Inflammatory macrophage (primary cell): ENCODE measurements around the gene CALR3.
"Not testable (repeated sequence)": the region's sequence is repeated elsewhere in the genome, so short reads cannot be mapped to it uniquely, and the experiment has no call there.

Experiments used
- DNase-seq, 2 donors: peaks; one replicate each; pipeline ENCODE4 v3.0.0-alpha.2; 2020 to 2022

The CALR3 gene

GRCh38 chr19:16522559-16523377 lies 26.8 kb upstream of the CALR3 start:
- no peak for DNase-seq

- no peak for DNase-seq
These were observed 25.8 kb upstream of the CALR3 start for GRCh38 chr19:16521715-16522289.

GRCh38 chr19:16520986-16521624 lies 25.1 kb upstream of the CALR3 start:
- DNase-seq, result no peak

- no peak for DNase-seq
These were observed 24.4 kb upstream of the CALR3 start for GRCh38 chr19:16520074-16520973.

- no peak for DNase-seq
These were observed 23.3 kb upstream of the CALR3 start for GRCh38 chr19:16519230-16519687.

- no peak for DNase-seq
These were observed 22.7 kb upstream of the CALR3 start for GRCh38 chr19:16518483-16519229.

GRCh38 chr19:16518061-16518460 lies 22.1 kb upstream of the CALR3 start:
- DNase-seq, result no peak

- no peak for DNase-seq
These were observed 21.1 kb upstream of the CALR3 start for GRCh38 chr19:16516923-16517610.

- no peak for DNase-seq
These were observed 20.4 kb upstream of the CALR3 start for GRCh38 chr19:16516381-16516780.

GRCh38 chr19:16514383-16515019 lies 18.5 kb upstream of the CALR3 start:
- DNase-seq, result no peak

GRCh38 chr19:16512611-16513010 lies 16.6 kb upstream of the CALR3 start:
- DNase-seq, result not testable (repeated sequence)

- no peak for DNase-seq
These were observed 13.4 kb upstream of the CALR3 start for GRCh38 chr19:16509141-16510061.

- DNase-seq, result no peak
These were observed 12.6 kb upstream of the CALR3 start for GRCh38 chr19:16508546-16508945.

- no peak for DNase-seq
These were observed 11.0 kb upstream of the CALR3 start for GRCh38 chr19:16506961-16507360.

- DNase-seq, result not testable (repeated sequence)
These were observed 10.2 kb upstream of the CALR3 start for GRCh38 chr19:16506161-16506560.

GRCh38 chr19:16504271-16504670 lies 8.3 kb upstream of the CALR3 start:
- DNase-seq, result no peak

- DNase-seq, result no peak
These were observed 1.9 kb upstream of the CALR3 start for GRCh38 chr19:16497837-16498236.

- no peak for DNase-seq
These were observed 1.1 kb upstream of the CALR3 start for GRCh38 chr19:16497042-16497441.

- no peak for DNase-seq
These were observed 631 bp upstream of the CALR3 start for GRCh38 chr19:16496613-16496983.

- DNase-seq, result not testable (repeated sequence)
These were observed 9.5 kb downstream of the CALR3 start for GRCh38 chr19:16486476-16486875.
